Ishikawa (cell line): ENCODE measurements around the gene BMP6.

Experiments used
- CEBPB ChIP-seq: IDR thresholded peaks from 2 replicates; pipeline ENCODE4 v1.6.1; 2012
- CREB1 ChIP-seq: IDR thresholded peaks from 2 replicates; pipeline ENCODE4 v1.6.1; 2012; ENCODE audit warnings: low read depth
- EGR1 ChIP-seq: IDR thresholded peaks from 2 replicates; pipeline ENCODE4 v1.6.1; 2012
- EP300 ChIP-seq: IDR thresholded peaks from 2 replicates; pipeline ENCODE4 v1.6.1; 2012; ENCODE audit warnings: borderline replicate concordance
- FOXM1 ChIP-seq: IDR thresholded peaks from 2 replicates; pipeline ENCODE4 v1.6.1; 2012; ENCODE audit warnings: low read depth, borderline replicate concordance
- NFIC ChIP-seq: IDR thresholded peaks from 2 replicates; pipeline ENCODE4 v1.6.1; 2012
- RAD21 ChIP-seq: IDR thresholded peaks from 2 replicates; pipeline ENCODE4 v1.6.1; 2012; ENCODE audit warnings: low read depth
- TAF1 ChIP-seq: IDR thresholded peaks from 2 replicates; pipeline ENCODE4 v1.6.1; 2012; ENCODE audit warnings: low read depth, mild to moderate bottlenecking
- TCF12 ChIP-seq: IDR thresholded peaks from 2 replicates; pipeline ENCODE4 v1.6.1; 2012; ENCODE audit warnings: low read depth
- TEAD4 ChIP-seq: IDR thresholded peaks from 2 replicates; pipeline ENCODE4 v1.6.1; 2012
- YY1 ChIP-seq: IDR thresholded peaks from 2 replicates; pipeline ENCODE4 v1.6.1; 2012; ENCODE audit warnings: low read depth
- ZBTB7A ChIP-seq: IDR thresholded peaks from 2 replicates; pipeline ENCODE4 v1.6.1; 2012; ENCODE audit warnings: low read depth
- TF ChIP-seq, protein P1 (sequence below): IDR thresholded peaks from 2 replicates; pipeline ENCODE4 v1.6.1; 2012; ENCODE audit warnings: low read depth, mild to moderate bottlenecking
- TF ChIP-seq, protein P2 (sequence below): IDR thresholded peaks from 2 replicates; pipeline ENCODE4 v1.6.1; 2012
- TF ChIP-seq, protein P3 (sequence below): IDR thresholded peaks from 2 replicates; pipeline ENCODE4 v1.6.1; 2012

Gene BMP6

DNA sequence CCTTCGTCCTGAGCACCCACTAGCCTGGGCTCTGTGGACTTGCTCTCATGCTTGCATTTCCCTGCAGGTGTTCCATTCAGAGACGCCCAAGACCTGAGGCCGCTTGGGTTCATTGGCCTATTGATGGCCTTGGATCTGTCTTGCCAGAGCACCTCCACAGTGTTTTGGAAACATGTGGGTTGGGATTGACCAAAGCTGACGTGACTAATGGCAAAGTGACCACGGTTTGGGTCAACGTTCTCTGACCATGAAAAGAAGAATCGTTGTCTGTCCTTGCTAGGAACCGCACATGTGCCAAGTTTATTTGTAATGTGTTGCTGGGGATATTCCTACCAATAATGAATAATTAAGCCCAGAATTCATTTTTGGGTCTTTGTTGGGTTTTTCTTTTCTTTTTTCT is 29.8 kb upstream of the BMP6 start:
- TF ChIP-seq EP300 (no peak), NFIC (no peak), CREB1 (no peak), TCF12 (no peak), TAF1 (no peak), CEBPB (no peak), FOXM1 (no peak), YY1 (no peak), ZBTB7A (no peak), EGR1 (no peak), RAD21 (no peak), TEAD4 (no peak)
- TF ChIP-seq, protein P1, sequence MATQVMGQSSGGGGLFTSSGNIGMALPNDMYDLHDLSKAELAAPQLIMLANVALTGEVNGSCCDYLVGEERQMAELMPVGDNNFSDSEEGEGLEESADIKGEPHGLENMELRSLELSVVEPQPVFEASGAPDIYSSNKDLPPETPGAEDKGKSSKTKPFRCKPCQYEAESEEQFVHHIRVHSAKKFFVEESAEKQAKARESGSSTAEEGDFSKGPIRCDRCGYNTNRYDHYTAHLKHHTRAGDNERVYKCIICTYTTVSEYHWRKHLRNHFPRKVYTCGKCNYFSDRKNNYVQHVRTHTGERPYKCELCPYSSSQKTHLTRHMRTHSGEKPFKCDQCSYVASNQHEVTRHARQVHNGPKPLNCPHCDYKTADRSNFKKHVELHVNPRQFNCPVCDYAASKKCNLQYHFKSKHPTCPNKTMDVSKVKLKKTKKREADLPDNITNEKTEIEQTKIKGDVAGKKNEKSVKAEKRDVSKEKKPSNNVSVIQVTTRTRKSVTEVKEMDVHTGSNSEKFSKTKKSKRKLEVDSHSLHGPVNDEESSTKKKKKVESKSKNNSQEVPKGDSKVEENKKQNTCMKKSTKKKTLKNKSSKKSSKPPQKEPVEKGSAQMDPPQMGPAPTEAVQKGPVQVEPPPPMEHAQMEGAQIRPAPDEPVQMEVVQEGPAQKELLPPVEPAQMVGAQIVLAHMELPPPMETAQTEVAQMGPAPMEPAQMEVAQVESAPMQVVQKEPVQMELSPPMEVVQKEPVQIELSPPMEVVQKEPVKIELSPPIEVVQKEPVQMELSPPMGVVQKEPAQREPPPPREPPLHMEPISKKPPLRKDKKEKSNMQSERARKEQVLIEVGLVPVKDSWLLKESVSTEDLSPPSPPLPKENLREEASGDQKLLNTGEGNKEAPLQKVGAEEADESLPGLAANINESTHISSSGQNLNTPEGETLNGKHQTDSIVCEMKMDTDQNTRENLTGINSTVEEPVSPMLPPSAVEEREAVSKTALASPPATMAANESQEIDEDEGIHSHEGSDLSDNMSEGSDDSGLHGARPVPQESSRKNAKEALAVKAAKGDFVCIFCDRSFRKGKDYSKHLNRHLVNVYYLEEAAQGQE = no peak
- TF ChIP-seq, protein P2, sequence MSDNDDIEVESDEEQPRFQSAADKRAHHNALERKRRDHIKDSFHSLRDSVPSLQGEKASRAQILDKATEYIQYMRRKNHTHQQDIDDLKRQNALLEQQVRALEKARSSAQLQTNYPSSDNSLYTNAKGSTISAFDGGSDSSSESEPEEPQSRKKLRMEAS = no peak
- TF ChIP-seq, protein P3, sequence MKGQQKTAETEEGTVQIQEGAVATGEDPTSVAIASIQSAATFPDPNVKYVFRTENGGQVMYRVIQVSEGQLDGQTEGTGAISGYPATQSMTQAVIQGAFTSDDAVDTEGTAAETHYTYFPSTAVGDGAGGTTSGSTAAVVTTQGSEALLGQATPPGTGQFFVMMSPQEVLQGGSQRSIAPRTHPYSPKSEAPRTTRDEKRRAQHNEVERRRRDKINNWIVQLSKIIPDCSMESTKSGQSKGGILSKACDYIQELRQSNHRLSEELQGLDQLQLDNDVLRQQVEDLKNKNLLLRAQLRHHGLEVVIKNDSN = no peak

DNA sequence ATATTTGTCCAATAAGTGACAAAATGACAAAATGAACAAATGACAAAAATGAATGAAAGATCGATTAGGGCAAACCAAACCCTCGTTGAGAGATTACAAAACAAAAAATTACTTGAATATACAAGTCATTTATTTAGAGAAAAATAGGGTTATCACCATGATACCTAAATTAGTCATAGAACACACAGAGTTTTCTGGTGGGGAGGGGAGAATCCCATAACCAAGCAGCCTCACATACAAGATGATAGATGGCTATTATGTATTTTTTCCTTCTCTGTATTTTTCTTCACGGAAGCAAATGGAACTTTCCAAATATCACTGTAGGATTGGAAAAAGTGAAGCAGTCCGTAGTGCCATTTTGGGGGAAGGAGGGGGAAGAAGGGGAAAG is 28.5 kb upstream of the BMP6 start:
- TF ChIP-seq FOXM1 = no peak
- TF ChIP-seq ZBTB7A = no peak
- TF ChIP-seq, protein P1 = no peak
- TF ChIP-seq TCF12 = no peak
- TF ChIP-seq, protein P2 = no peak
- no peak for TF ChIP-seq CREB1
- TF ChIP-seq EP300 = no peak
- TF ChIP-seq RAD21 = no peak
- no peak for TF ChIP-seq EGR1

DNA sequence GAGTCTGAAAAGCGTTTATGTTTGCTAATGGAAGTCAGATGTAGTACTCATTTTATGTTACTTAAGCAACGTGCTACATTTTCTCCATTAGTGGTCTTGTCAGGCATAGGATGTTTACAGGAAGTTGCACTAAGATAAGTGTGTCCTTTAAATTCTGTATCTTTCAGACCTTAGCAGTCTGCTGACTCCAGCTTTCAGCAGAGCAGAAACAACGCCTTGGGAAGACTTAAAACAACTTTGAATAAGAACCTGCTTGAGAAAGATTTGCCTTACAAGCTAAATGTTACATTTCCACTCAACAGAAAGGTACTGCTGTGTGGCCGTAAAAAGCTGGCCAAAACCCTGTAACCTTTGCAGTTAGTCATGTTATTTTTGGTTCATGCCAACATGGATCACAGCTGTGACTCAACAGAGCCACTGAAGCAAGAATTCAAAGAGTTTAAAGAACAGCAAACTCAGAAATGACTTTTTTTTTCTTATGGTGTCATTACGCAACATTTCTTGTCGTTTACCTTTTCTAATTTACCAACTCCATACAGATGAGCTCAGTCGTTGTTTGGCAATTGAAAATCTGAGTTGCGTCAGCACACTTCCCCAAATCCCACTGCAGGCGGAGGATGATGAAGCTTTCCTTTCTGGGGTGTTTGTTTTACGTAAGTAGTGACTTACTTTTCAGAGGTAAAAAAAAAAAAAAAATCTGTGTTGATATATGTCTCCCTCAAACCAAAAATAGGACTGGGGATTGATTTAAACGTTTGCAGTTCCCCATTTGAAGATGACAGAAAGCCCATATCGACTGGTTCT is 27.9 kb upstream of the BMP6 start:
- TF ChIP-seq NFIC = no peak
- TF ChIP-seq ZBTB7A = no peak
- TF ChIP-seq TCF12 = no peak
- TF ChIP-seq CEBPB = peak; percentile 64; the same call in 1 of the 2 replicates

DNA sequence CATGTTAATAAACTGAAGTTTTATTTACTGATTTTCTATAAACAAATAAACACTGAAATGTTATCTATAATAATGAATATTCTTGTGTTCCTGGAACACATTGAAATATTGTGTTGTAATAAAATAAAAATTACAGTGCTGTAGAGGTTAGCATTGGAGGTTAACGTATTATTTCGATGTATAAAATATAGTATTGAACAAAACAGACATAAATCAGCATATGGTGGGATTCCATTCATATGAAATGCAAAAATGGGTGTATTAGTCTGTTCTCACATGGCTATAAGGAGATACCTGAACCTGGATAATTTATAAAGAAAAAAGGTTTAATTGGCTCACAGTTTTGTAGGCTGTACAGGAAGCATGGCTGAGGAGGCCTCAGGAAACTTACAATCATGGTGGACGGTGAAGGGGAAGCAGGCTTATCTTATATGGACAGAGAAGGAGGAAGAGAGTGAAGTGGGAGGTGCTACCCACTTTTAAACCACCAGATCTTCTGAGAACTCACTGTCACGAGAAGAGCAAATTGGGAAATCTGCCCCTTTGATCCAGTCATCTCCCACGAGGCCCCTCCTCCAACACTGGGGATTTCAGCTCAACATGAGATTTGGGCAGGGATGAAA is 24.6 kb upstream of the BMP6 start:
- TF ChIP-seq TAF1 (no peak), EGR1 (no peak)
- TF ChIP-seq, protein P1 = no peak

DNA sequence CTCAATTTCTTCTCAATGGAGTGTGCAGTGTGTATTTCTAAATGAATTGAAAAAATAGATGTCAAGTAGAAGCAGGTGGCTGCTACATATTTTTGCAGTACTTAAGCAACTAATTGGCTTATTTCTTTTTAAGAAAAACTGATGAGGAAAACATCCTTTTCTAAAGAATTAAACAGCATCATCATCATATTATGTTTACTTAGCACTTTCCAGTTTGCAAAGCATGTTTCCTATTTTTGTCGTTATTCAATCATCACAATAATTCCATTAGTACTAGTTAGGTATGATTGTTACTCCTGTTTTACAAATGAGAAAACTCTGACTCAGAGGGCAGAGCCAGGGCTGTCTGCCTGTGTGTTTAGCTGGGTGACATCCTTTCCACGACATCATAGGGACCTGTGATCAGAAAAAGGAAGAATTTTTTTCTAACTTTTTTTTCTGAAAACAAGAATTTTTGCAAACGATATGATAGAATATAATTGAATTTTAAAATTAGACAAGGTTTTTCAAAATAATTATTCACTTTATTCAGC is 22.7 kb upstream of the BMP6 start:
- TF ChIP-seq CEBPB (no peak), CREB1 (no peak), TEAD4 (no peak)
